Measurements from ENCODE around the gene CABP1. TPM values are rescaled to one million over a fixed set of nuclear protein-coding genes. Genes with fewer than 3 reads are reported as not detected.

The CABP1 gene
- total and polyA plus RNA-seq, 2 of the 13 experiments (the other 11 are each of a cell fraction or from before 2014, with no cell fraction given) = not detected

- no peak for TF ChIP-seq IKZF5 (CRISPR knock-in tag; IDR thresholded peaks at IDR 0.05)
- TF ChIP-seq ZNF558 (CRISPR knock-in tag; IDR thresholded peaks at IDR 0.05; ENCODE audit: borderline replicate concordance) = no peak
- TF ChIP-seq ZNF101 (CRISPR knock-in tag; IDR thresholded peaks at IDR 0.05; ENCODE audit: borderline replicate concordance, low read depth) = no peak
- peak; percentile 61; the same call in 1 of the 2 replicates for TF ChIP-seq ELK4 (CRISPR knock-in tag; IDR thresholded peaks at IDR 0.05; ENCODE audit: borderline replicate concordance)
- TF ChIP-seq DNMT3B (CRISPR knock-in tag; conservative IDR thresholded peaks at IDR 0.05) = no peak
Measured at GRCh38 chr12:120686690-120687577, 46.5 kb downstream of the CABP1 start, which contains the start of gene MLEC (continued).

- ChIA-PET POLR2A (interaction anchor here (0.9 to 1.4 kb wide), 2 partner anchors 39 to 54 kb away, joined by 3 to 4 read pairs; no protein-coding TSS in a partner anchor), CTCF (ENCODE audit: low intra/inter-chr PET ratio, low total read pairs) (no interaction called here)
- in situ Hi-C loops (cut with HindIII; ENCODE audit: extremely low pct_ligation_motif_present, low pct_unique_long_range_greater_than_20kb) (no loop called here), intact Hi-C loops (cut with micrococcal nuclease; ENCODE audit: unreplicated experiment) (loop anchor here (2.0 to 5.0 kb wide), 3 partner anchors 27 to 1390 kb away; partner anchors contain the start of gene MLXIP)
- no peak for FAIRE-seq
- Histone ChIP-seq H2AFZ (ENCODE audit: low read length) (no peak overlapping the region), H3K4me3 (replicated peaks in 1 of 3; ENCODE audit: insufficient read depth in 1 of 3, low read depth in 2 of 3, low read length in 3 of 3) (peak overlapping the region; percentile 83 to 91 (median 86)), H3K79me2 (ENCODE audit: insufficient read depth, low read length) (peaks cover 55% of the 10 kb centered on the region), H3K27ac (ENCODE audit: extremely low read length, insufficient read depth, low read length) (peak overlapping the region; percentile 94), H4K20me1 (ENCODE audit: insufficient read depth, low read length) (peaks cover 27% of the 10 kb centered on the region), H3K9ac (ENCODE audit: insufficient read depth, low read depth, low read length) (peak overlapping the region; percentile 85), H3K27me3 (ENCODE audit: control insufficient read depth in 1 of 2, insufficient read depth in 2 of 2, low read length in 2 of 2) (no peaks in the 10 kb centered on the region), H3K4me1 (ENCODE audit: insufficient read depth, low read length) (peaks cover 59% of the 10 kb centered on the region), H3K9me3 (ENCODE audit: low read length) (no peaks in the 10 kb centered on the region), H3K36me3 (replicated peaks in 1 of 2; ENCODE audit: control insufficient read depth in 1 of 2, insufficient read depth in 2 of 2, low read length in 2 of 2) (no peaks in the 10 kb centered on the region), H3K4me2 (ENCODE audit: low read depth, low read length) (peak overlapping the region; percentile 86)
- WGBS (ENCODE audit: low lambda C conversion rate) = under 1% methylated on average over 18 of the region's 31 CpGs
- ATAC-seq = no peak
- BruUV-seq (replicated peaks) = no TSS peak
- no peak for DNase-seq (ENCODE audit: low spot score)
- TF ChIP-seq ATF1 (CRISPR knock-in tag; IDR thresholded peaks at IDR 0.05) = no peak
- TF ChIP-seq ZFX (CRISPR knock-in tag; IDR thresholded peaks at IDR 0.05; ENCODE audit: low read depth) = peak; percentile 8; the same call in 1 of the 2 replicates
- TF ChIP-seq HOXA3 (CRISPR knock-in tag; IDR thresholded peaks at IDR 0.05) = no peak
- TF ChIP-seq ZNF337 (CRISPR knock-in tag; IDR thresholded peaks at IDR 0.05; ENCODE audit: borderline replicate concordance, low read depth) = no peak
- TF ChIP-seq TAF1 (CRISPR knock-in tag; IDR thresholded peaks at IDR 0.05) = no peak
- TF ChIP-seq DPF2 (CRISPR knock-in tag; IDR thresholded peaks at IDR 0.05; ENCODE audit: borderline replicate concordance, low read depth) = no peak
- no peak for TF ChIP-seq ZNF563 (CRISPR knock-in tag; IDR thresholded peaks at IDR 0.05)
- no peak for TF ChIP-seq SUZ12 (IDR thresholded peaks at IDR 0.05; ENCODE audit: low read depth, low read length)
- TF ChIP-seq SOX13 (IDR thresholded peaks at IDR 0.05) = no peak
- no peak for TF ChIP-seq SOX13 (CRISPR knock-in tag; conservative IDR thresholded peaks at IDR 0.05 in 1 of 2, IDR thresholded peaks at IDR 0.05 in 1 of 2)
- TF ChIP-seq CBFB (CRISPR knock-in tag; IDR thresholded peaks at IDR 0.05) = no peak
- no peak for TF ChIP-seq POGK (CRISPR knock-in tag; conservative IDR thresholded peaks at IDR 0.05)
Measured at GRCh38 chr12:120687578-120688289, 47.3 kb downstream of the CABP1 start.
